Spleen (tissue), 7 donors: Measurements from ENCODE around the gene LYPD3.

Experiments
- POLR2A ChIP-seq, 3 donors: fragments of 450-650 bp; IDR thresholded peaks; one replicate each; pipeline ENCODE4 v1.5.1; 2017; ENCODE audit warnings: antibody characterized with exemption in 3 of 3, mild to moderate bottlenecking in 1 of 3
- POLR2AphosphoS5 ChIP-seq, 3 donors: sonication (generic); formaldehyde crosslinking; IDR thresholded peaks; one replicate each; pipeline ENCODE4 v1.5.1; 2017; ENCODE audit warnings: antibody characterized with exemption in 3 of 3
- TF ChIP-seq, protein P1 (sequence below), 11 experiments: fragments of 200-600 bp in 7 of 11; fragments of 450-650 bp in 4 of 11; sonication (generic) in 4 of 11; IDR thresholded peaks in 8 of 11; conservative IDR thresholded peaks in 3 of 11; 1 replicate in 7 of 11; 2 replicates in 4 of 11; pipeline versions ENCODE4 v1.4.0 to v1.8.0; 2016 to 2021; ENCODE audit warnings: antibody characterized with exemption in 11 of 11, inconsistent platforms in 4 of 11, mild to moderate bottlenecking in 1 of 11
- donor health status: DM: no; HTN: no; CAD: no; lungs with moderate emphysema.
- donor health status: DM: no; HTN: no; CAD: no.
- donor health status: DM: no; HTN: no; CAD: no.

DNA sequence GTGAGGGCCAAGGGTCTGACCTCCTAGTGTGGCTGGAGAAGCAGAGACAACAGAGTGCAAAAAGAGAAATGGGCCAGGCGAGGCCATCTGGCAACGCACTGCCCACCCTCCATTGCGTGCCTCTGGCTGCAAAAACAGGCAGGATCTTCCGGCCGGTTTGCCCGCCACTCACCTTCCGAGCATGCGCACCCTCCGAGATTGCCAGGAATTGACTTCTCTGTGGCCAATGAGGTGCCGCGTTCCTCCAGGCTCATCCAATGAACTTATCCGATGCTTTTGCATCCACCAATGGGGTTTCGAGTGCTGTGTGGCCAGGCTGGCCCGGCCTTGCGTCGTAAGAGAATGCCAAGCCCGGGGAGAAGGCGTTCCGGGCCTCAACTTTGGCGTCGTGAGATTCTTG is 50.9 kb downstream of the LYPD3 start, which contains the start of gene TEX101:
- TF ChIP-seq, protein P1, sequence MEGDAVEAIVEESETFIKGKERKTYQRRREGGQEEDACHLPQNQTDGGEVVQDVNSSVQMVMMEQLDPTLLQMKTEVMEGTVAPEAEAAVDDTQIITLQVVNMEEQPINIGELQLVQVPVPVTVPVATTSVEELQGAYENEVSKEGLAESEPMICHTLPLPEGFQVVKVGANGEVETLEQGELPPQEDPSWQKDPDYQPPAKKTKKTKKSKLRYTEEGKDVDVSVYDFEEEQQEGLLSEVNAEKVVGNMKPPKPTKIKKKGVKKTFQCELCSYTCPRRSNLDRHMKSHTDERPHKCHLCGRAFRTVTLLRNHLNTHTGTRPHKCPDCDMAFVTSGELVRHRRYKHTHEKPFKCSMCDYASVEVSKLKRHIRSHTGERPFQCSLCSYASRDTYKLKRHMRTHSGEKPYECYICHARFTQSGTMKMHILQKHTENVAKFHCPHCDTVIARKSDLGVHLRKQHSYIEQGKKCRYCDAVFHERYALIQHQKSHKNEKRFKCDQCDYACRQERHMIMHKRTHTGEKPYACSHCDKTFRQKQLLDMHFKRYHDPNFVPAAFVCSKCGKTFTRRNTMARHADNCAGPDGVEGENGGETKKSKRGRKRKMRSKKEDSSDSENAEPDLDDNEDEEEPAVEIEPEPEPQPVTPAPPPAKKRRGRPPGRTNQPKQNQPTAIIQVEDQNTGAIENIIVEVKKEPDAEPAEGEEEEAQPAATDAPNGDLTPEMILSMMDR (IDR thresholded peaks at IDR 0.05 in 8 of 11, conservative IDR thresholded peaks at IDR 0.05 in 3 of 11): no peak
- TF ChIP-seq POLR2AphosphoS5 (IDR thresholded peaks at IDR 0.05) (no peak), POLR2A (IDR thresholded peaks at IDR 0.05) (no peak)
